ENCODE data around the gene QSOX2. TPM values are rescaled to one million over a fixed set of nuclear protein-coding genes. Genes with fewer than 3 reads are reported as not detected.

QSOX2 gene
- total RNA-seq, 1 donor from 2014 or later = 24.1 TPM

DNA sequence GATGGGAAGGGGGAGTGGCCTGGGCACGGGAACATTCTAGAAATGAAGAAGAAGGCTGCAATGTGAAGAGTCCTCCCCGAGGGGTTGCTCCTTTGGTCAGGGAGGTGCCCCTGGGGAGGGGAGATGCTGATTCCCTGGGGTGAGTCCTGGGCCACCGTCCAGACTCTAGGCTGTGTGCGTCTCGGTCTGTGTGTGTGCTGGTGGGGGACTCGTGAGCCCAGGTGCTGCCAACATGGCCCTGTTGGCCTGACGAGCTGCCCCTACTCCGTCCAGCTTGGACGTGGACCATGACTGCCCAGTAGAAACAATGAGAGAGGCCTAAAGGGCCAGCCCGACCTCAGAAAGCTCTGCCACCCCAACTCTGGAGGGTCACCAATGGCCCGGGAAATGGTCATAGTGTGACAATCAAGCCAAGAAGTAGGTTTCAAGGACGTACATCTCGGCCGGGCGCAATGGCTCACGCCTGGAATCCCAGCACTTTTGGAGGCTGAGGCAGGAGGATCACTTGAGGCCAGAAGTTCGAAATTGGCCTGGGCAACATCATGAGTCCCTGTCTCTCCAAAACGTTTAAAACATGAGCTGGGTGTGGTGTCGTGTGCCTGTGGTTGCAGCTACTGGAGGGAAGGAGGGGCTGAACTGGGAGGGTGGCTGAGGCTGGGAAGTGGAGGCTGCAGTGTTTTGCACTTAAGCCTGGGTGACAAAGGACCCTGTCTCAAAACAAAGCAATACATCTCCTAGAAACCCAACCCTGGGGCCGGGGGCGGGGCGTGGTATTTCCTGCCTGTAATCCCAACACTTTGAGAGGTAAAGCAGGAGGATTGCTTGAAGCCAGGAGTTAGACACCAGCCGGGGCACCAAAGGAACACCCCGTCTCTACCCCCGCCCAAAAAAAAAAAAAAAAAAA, 57.7 kb downstream of the QSOX2 start:
- Mint-ChIP-seq H3K27me3 (peaks cover 51% of the 10 kb centered on the region), H3K36me3 (ENCODE audit: insufficient read depth) (no peaks in the 10 kb centered on the region), H3K4me3 (ENCODE audit: low read depth) (no peak overlapping the region), H3K9me3 (ENCODE audit: low read depth) (no peaks in the 10 kb centered on the region), H3K4me1 (ENCODE audit: low read depth) (no peaks in the 10 kb centered on the region), H3K27ac (no peak overlapping the region)
- TF ChIP-seq, protein P1, sequence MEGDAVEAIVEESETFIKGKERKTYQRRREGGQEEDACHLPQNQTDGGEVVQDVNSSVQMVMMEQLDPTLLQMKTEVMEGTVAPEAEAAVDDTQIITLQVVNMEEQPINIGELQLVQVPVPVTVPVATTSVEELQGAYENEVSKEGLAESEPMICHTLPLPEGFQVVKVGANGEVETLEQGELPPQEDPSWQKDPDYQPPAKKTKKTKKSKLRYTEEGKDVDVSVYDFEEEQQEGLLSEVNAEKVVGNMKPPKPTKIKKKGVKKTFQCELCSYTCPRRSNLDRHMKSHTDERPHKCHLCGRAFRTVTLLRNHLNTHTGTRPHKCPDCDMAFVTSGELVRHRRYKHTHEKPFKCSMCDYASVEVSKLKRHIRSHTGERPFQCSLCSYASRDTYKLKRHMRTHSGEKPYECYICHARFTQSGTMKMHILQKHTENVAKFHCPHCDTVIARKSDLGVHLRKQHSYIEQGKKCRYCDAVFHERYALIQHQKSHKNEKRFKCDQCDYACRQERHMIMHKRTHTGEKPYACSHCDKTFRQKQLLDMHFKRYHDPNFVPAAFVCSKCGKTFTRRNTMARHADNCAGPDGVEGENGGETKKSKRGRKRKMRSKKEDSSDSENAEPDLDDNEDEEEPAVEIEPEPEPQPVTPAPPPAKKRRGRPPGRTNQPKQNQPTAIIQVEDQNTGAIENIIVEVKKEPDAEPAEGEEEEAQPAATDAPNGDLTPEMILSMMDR (IDR thresholded peaks at IDR 0.05; ENCODE audit: unreplicated experiment) = no peak
- DNase-seq (ENCODE audit: low spot score, unreplicated experiment) = no peak

DNA sequence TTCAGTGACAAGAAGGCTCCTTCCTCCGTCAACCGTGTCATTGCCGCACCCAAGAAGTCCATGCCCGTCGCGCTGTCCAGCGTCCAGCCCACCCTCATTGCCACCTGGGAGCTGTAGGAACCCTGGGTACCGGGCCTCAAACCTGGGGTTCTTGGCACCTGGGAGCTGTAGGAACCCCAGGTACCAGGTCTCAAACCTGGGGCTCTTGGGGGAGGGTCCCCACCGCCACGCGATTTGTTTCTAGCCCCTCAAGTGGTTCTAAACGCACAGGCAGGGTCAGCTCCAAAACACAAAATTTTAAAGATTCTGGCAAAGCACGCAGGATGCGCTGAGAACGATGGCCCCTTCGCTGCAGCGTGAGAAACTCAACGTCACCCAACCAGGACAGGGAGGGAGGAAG, 58.4 kb downstream of the QSOX2 start:
- H3K27me3 Mint-ChIP-seq = peaks cover 52% of the 10 kb centered on the region

GRCh38 chr9:136186386-136186785, 59.2 kb downstream of the QSOX2 start:
- H3K27me3 Mint-ChIP-seq = peaks cover 44% of the 10 kb centered on the region
- H3K36me3 Mint-ChIP-seq (ENCODE audit: insufficient read depth) = no peaks in the 10 kb centered on the region
- H3K4me1 Mint-ChIP-seq (ENCODE audit: low read depth) = peaks cover 4% of the 10 kb centered on the region
- H3K9me3 Mint-ChIP-seq (ENCODE audit: low read depth) = no peaks in the 10 kb centered on the region
- no peak overlapping the region for H3K4me3 Mint-ChIP-seq (ENCODE audit: low read depth)
- H3K27ac Mint-ChIP-seq = no peak overlapping the region
- DNase-seq (ENCODE audit: low spot score, unreplicated experiment) = no peak
- TF ChIP-seq, protein P1 (IDR thresholded peaks at IDR 0.05; ENCODE audit: unreplicated experiment) = no peak

More for the DNA sequence above, 58.4 kb downstream of the QSOX2 start:
- Mint-ChIP-seq H3K27ac (no peak overlapping the region), H3K4me3 (ENCODE audit: low read depth) (no peak overlapping the region), H3K4me1 (ENCODE audit: low read depth) (peaks cover 3% of the 10 kb centered on the region), H3K36me3 (ENCODE audit: insufficient read depth) (no peaks in the 10 kb centered on the region), H3K9me3 (ENCODE audit: low read depth) (no peaks in the 10 kb centered on the region)
- DNase-seq (ENCODE audit: low spot score, unreplicated experiment) = no peak
- TF ChIP-seq, protein P1 (IDR thresholded peaks at IDR 0.05; ENCODE audit: unreplicated experiment) = no peak

- no peak overlapping the region for H3K4me3 Mint-ChIP-seq (ENCODE audit: low read depth)
- no peaks in the 10 kb centered on the region for H3K9me3 Mint-ChIP-seq (ENCODE audit: low read depth)
- H3K36me3 Mint-ChIP-seq (ENCODE audit: insufficient read depth) = no peaks in the 10 kb centered on the region
- no peak for DNase-seq (ENCODE audit: low spot score, unreplicated experiment)
- H3K4me1 Mint-ChIP-seq (ENCODE audit: low read depth) = peaks cover 4% of the 10 kb centered on the region
- H3K27me3 Mint-ChIP-seq = peaks cover 42% of the 10 kb centered on the region
- H3K27ac Mint-ChIP-seq = no peak overlapping the region
- TF ChIP-seq, protein P1 (IDR thresholded peaks at IDR 0.05; ENCODE audit: unreplicated experiment) = no peak
Measured at GRCh38 chr9:136185596-136186366, 59.8 kb downstream of the QSOX2 start.

- Mint-ChIP-seq H3K4me1 (ENCODE audit: low read depth) (peaks cover 8% of the 10 kb centered on the region), H3K27ac (no peak overlapping the region), H3K27me3 (peaks cover 39% of the 10 kb centered on the region), H3K36me3 (ENCODE audit: insufficient read depth) (no peaks in the 10 kb centered on the region), H3K4me3 (ENCODE audit: low read depth) (no peak overlapping the region), H3K9me3 (ENCODE audit: low read depth) (no peaks in the 10 kb centered on the region)
- TF ChIP-seq, protein P1 (IDR thresholded peaks at IDR 0.05; ENCODE audit: unreplicated experiment) = no peak
- DNase-seq (ENCODE audit: low spot score, unreplicated experiment) = no peak
Measured at GRCh38 chr9:136185066-136185465, 60.5 kb downstream of the QSOX2 start.

Data from progenitor cell of endocrine pancreas (in vitro differentiated cells).